Measurements from ENCODE around the gene ZBTB4.

The ZBTB4 gene

DNA sequence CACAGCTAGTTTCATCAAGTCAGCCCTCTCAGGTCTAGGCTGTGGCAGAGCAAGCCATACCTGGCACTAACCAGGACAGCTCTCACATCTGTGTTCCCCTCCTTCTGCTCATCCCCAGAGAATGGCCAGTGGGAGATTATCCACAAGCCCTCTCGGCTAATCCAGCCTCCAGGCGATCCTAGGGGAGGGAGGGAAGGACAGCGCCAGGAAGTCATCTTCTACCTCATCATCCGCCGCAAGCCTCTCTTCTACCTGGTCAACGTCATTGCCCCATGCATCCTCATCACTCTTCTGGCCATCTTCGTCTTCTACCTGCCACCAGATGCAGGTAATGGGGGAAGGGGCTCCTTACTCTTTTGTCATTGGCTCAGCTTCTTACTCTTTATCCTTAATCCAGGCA, 31.0 kb downstream of the ZBTB4 start:
- Histone ChIP-seq H3K27ac (replicated peaks) (no peak overlapping the region), H3K4me3 (replicated peaks; ENCODE audit: insufficient read depth, low read length) (no peak overlapping the region), H3K27me3 (ENCODE audit: insufficient read depth, poor library complexity, severe bottlenecking) (no peaks in the 10 kb centered on the region)
- DNase-seq (ENCODE audit: low read depth in 1 of 2, low spot score in 1 of 2): no peak
- TF ChIP-seq, protein P1, sequence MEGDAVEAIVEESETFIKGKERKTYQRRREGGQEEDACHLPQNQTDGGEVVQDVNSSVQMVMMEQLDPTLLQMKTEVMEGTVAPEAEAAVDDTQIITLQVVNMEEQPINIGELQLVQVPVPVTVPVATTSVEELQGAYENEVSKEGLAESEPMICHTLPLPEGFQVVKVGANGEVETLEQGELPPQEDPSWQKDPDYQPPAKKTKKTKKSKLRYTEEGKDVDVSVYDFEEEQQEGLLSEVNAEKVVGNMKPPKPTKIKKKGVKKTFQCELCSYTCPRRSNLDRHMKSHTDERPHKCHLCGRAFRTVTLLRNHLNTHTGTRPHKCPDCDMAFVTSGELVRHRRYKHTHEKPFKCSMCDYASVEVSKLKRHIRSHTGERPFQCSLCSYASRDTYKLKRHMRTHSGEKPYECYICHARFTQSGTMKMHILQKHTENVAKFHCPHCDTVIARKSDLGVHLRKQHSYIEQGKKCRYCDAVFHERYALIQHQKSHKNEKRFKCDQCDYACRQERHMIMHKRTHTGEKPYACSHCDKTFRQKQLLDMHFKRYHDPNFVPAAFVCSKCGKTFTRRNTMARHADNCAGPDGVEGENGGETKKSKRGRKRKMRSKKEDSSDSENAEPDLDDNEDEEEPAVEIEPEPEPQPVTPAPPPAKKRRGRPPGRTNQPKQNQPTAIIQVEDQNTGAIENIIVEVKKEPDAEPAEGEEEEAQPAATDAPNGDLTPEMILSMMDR (IDR thresholded peaks at IDR 0.05; ENCODE audit: insufficient read depth, low read length): no peak
- TF ChIP-seq SPI1 (IDR thresholded peaks at IDR 0.05; ENCODE audit: borderline replicate concordance, low read depth): no peak
- TF ChIP-seq POLR2AphosphoS5 (IDR thresholded peaks at IDR 0.05; ENCODE audit: low read depth): no peak
- TF ChIP-seq, protein P2, sequence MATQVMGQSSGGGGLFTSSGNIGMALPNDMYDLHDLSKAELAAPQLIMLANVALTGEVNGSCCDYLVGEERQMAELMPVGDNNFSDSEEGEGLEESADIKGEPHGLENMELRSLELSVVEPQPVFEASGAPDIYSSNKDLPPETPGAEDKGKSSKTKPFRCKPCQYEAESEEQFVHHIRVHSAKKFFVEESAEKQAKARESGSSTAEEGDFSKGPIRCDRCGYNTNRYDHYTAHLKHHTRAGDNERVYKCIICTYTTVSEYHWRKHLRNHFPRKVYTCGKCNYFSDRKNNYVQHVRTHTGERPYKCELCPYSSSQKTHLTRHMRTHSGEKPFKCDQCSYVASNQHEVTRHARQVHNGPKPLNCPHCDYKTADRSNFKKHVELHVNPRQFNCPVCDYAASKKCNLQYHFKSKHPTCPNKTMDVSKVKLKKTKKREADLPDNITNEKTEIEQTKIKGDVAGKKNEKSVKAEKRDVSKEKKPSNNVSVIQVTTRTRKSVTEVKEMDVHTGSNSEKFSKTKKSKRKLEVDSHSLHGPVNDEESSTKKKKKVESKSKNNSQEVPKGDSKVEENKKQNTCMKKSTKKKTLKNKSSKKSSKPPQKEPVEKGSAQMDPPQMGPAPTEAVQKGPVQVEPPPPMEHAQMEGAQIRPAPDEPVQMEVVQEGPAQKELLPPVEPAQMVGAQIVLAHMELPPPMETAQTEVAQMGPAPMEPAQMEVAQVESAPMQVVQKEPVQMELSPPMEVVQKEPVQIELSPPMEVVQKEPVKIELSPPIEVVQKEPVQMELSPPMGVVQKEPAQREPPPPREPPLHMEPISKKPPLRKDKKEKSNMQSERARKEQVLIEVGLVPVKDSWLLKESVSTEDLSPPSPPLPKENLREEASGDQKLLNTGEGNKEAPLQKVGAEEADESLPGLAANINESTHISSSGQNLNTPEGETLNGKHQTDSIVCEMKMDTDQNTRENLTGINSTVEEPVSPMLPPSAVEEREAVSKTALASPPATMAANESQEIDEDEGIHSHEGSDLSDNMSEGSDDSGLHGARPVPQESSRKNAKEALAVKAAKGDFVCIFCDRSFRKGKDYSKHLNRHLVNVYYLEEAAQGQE (IDR thresholded peaks at IDR 0.05; ENCODE audit: insufficient replicate concordance, low read depth): no peak
- no peak for TF ChIP-seq GABPA (IDR thresholded peaks at IDR 0.05; ENCODE audit: low read depth)

DNA sequence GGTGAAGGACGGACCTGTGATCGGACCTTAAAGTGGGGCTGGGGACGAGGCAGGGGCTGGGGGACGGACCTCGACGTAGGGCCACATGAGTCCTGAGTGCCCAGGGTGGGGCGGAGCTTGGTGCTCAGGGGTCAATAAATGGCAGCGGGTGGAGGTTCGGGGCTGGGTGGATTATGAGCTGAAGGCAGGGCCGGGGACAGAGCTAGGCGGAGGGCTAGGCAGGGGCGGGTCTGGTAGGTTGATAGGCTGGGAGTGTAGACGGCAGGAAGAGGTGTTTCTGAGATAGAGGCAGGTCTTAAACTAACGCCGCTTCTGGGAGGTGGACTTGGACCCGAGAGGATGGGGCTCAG, 33.8 kb downstream of the ZBTB4 start:
- Histone ChIP-seq H3K4me3 (replicated peaks; ENCODE audit: insufficient read depth, low read length) (no peak overlapping the region), H3K27ac (replicated peaks) (no peak overlapping the region), H3K27me3 (ENCODE audit: insufficient read depth, poor library complexity, severe bottlenecking) (no peaks in the 10 kb centered on the region)
- DNase-seq (ENCODE audit: low read depth in 1 of 2, low spot score in 1 of 2): no peak
- no peak for TF ChIP-seq SPI1 (IDR thresholded peaks at IDR 0.05; ENCODE audit: borderline replicate concordance, low read depth)
- no peak for TF ChIP-seq POLR2AphosphoS5 (IDR thresholded peaks at IDR 0.05; ENCODE audit: low read depth)
- TF ChIP-seq, protein P2 (IDR thresholded peaks at IDR 0.05; ENCODE audit: insufficient replicate concordance, low read depth): no peak
- TF ChIP-seq, protein P1 (IDR thresholded peaks at IDR 0.05; ENCODE audit: insufficient read depth, low read length): no peak
- TF ChIP-seq GABPA (IDR thresholded peaks at IDR 0.05; ENCODE audit: low read depth): no peak

DNA sequence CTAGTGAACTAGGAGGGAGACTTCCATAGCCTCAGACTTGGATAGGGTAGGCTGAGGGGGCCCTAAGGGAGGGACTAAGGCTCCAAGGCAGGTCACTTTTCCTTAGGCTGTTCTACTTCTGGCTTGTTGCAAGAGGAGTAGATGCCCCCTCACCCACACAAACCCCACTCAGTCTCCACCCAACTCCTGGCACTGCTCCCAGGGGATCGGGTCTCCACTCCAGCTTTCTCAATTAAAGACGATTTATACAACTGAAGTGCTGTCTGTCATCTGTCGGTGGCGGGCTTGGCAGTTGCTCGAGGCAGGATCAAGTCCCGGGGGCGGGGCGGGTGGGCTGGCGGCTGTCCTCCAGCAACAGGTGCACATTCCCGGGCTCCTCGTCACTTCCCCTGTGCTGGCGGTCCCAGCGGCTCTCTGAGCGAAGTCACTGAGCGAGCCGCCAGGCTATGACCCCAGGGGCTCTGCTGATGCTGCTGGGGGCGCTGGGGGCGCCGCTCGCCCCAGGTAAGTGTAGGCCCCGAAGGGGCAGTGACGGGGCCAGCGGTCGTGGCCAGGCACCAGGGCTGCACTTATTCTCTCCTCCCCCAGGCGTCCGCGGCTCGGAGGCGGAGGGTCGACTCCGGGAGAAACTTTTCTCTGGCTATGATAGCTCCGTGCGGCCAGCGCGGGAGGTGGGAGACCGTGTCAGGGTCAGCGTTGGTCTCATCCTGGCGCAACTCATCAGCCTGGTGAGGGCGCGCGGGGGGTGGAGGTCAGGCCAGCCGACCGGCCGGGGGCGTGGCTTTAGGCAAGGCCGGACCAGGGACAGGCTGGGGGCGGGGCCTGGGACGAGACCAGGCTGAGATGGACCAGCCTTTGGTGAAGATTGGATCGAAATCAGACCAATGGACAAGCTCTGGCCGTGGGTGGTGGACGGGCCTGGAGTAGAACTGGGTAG, 34.5 kb downstream of the ZBTB4 start, which contains the start of gene CHRNB1:
Gene CHRNB1 (plus strand): TSS at position 380 of the 937 bp plus-strand sequence. CDS start 67 bp downstream, at position 447.
- H3K4me3 ChIP-seq (replicated peaks; ENCODE audit: insufficient read depth, low read length): 0 out of 2 replicates have a peak within 1 kb of the TSS, but pooled peaks have one; percentile 12
- no peak for DNase-seq (ENCODE audit: low read depth in 1 of 2, low spot score in 1 of 2)
- H3K27me3 ChIP-seq (ENCODE audit: insufficient read depth, poor library complexity, severe bottlenecking): peaks cover 5% of the 10 kb centered on the region
- TF ChIP-seq, protein P2 (IDR thresholded peaks at IDR 0.05; ENCODE audit: insufficient replicate concordance, low read depth): no peak
- TF ChIP-seq GABPA (IDR thresholded peaks at IDR 0.05; ENCODE audit: low read depth) (no peak), SPI1 (IDR thresholded peaks at IDR 0.05; ENCODE audit: borderline replicate concordance, low read depth) (no peak), POLR2AphosphoS5 (IDR thresholded peaks at IDR 0.05; ENCODE audit: low read depth) (no peak)
- TF ChIP-seq, protein P1 (IDR thresholded peaks at IDR 0.05; ENCODE audit: insufficient read depth, low read length): no peak
- no peak within 1 kb of the TSS for H3K27ac ChIP-seq (replicated peaks)

Data from HL-60 (cell line).